Activated CD8-positive, alpha-beta memory T cell treated with anti-CD3 and anti-CD28 coated beads, Interleukin-2, amount 10 ng/mL, durations not matched to agents 7 days and 5 days (primary cell): ENCODE measurements around the gene ENTREP3. TPM values are rescaled to one million over a fixed set of nuclear protein-coding genes. Genes with fewer than 3 reads are reported as not detected.

Source experiments
- ATAC-seq: fragments of 150-1000 bp; cut with Tn5 transposase; one replicate; pipeline ENCODE4 v1.10.0; 2021; ENCODE audit warnings: moderate library complexity
- CTCF ChIA-PET: fragments of 350-600 bp; sonication (Branson Sonifier 250); formaldehyde crosslinking; loops from one replicate; lab custom pipeline; 2021; ENCODE audit warnings: antibody characterized with exemption; lab: Charles Lee
- DNase-seq: peaks from one replicate; pipeline ENCODE4 v3.0.0-alpha.2; 2020
- H3K27ac Mint-ChIP-seq: one replicate; pipeline ENCODE4 v1.8.0; 2021; ENCODE audit warnings: mild to moderate bottlenecking, mixed read lengths
- H3K27me3 Mint-ChIP-seq: one replicate; pipeline ENCODE4 v1.8.0; 2021; ENCODE audit warnings: mixed read lengths
- H3K36me3 Mint-ChIP-seq: one replicate; pipeline ENCODE4 v1.8.0; 2021; ENCODE audit warnings: mild to moderate bottlenecking, mixed read lengths
- H3K4me1 Mint-ChIP-seq: one replicate; pipeline ENCODE4 v1.8.0; 2021; ENCODE audit warnings: mixed read lengths
- H3K4me3 Mint-ChIP-seq: one replicate; pipeline ENCODE4 v1.8.0; 2021; ENCODE audit warnings: mild to moderate bottlenecking, moderate library complexity, mixed read lengths
- H3K9me3 Mint-ChIP-seq: one replicate; pipeline ENCODE4 v1.8.0; 2022; ENCODE audit warnings: low read depth, mixed read lengths
- total RNA-seq, 2 experiments: library from RNA; stranded (reverse); gene quantifications; one replicate each; pipeline ENCODE4 v1.2.3, GENCODE V29; 2021

Gene ENTREP3
- total RNA-seq, 2 experiments from 2014 or later: 30.7 to 32.3 TPM

DNA sequence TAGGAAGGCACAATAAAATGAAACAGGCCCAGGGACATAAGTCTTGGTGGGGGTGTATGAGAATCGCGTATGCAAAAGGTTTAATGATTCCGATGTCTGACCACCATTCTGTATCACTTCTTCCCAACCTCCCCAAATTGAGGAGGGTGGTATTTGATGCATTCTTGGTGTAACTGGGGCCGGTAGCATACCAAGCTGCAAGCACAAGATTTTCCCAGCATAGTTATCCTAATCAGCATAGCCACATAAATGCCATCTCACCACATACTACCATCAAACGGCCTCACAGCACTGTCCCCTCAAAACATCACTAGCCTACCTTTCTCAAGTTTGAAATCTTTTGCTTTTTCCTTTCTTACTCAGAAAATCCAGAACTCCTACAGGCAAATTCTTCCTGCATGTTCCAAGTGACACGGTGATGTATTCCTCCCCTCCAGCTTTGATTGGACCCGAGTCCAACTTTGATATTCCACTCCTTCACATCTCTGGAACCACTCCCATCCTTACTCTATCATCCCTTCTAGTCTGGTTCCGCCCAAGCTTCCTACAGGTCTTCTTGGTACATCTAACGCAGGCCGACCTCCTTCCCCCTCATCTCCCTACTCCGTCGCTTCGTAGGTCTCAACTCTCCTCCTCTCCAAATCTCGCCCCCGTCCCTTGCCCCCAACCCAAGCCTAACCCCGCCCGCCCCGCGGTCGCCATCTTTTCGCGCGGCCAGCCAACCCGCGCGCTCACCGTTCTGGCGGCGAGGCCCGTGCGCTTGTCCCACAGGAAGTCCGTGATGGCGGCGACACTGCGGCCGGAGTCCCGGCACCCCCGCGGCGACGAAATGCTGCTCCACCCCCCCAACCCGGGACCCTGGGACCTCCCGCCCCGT is 17.4 kb upstream of the ENTREP3 start:
- DNase-seq (no peak), ATAC-seq (peak; percentile 32)
- H3K36me3 Mint-ChIP-seq: peaks cover 42% of the 10 kb centered on the region
- H3K9me3 Mint-ChIP-seq: no peaks in the 10 kb centered on the region
- CTCF ChIA-PET: interaction anchor here (0.7 to 7.7 kb wide), 10 partner anchors 11 to 806 kb away, joined by 3 to 68 read pairs (median 3); partner anchors contain the start of genes ENTREP3 and FDPS
- peaks cover 43% of the 10 kb centered on the region for H3K4me1 Mint-ChIP-seq
- H3K27ac Mint-ChIP-seq: peak overlapping the region; percentile 95
- H3K27me3 Mint-ChIP-seq: no peaks in the 10 kb centered on the region
- H3K4me3 Mint-ChIP-seq: peak overlapping the region; percentile 98

DNA sequence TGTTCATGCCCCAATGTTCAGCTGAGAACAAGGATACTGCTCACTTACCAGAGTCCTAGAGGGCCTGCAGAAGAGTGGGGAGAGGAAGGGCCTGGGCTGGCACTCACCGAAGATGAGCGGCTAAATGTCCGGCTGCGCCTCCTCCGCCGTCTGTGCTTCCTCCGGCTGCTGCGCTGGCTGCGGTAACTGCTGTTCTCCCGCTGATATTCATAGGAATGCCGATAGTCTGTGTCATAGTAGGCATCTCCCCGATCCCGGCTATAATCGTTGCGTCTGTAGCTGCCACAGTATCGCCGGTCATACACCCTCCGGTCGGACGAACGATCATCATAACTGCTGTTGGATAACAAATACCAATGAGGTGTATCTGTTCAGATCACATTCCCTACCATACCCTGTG is 14.1 kb upstream of the ENTREP3 start:
- no peaks in the 10 kb centered on the region for H3K9me3 Mint-ChIP-seq
- CTCF ChIA-PET: interaction anchor here (0.6 to 6.1 kb wide), 2 partner anchors 18 to 439 kb away, joined by 3 to 49 read pairs; no protein-coding TSS in a partner anchor
- ATAC-seq: no peak
- H3K4me1 Mint-ChIP-seq: peaks cover 30% of the 10 kb centered on the region
- H3K27ac Mint-ChIP-seq: no peak overlapping the region
- peaks cover 70% of the 10 kb centered on the region for H3K36me3 Mint-ChIP-seq
- H3K27me3 Mint-ChIP-seq: no peaks in the 10 kb centered on the region
- H3K4me3 Mint-ChIP-seq: no peak overlapping the region
- DNase-seq: no peak

DNA sequence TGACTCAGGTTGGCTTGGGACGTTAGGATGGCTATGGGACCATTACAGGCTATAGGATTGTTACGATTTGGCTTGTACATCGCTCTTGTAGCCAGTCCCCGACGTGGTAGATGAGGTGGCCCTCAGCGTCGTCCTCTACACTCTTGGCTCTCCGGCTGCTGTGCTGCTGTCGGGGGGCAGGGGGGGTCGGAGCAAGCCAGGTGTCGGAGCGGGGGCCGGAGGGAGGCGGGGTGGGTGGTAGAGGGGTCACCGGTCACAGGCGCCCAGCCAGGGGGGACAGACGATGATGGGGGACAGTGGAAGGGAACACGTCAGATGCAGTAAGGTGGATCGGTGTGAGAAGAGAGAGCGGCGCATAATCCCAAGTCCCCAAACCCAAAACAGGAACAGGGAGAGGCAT is 13.3 kb upstream of the ENTREP3 start:
- H3K9me3 Mint-ChIP-seq: no peaks in the 10 kb centered on the region
- no peaks in the 10 kb centered on the region for H3K27me3 Mint-ChIP-seq
- ATAC-seq (no peak), DNase-seq (no peak)
- CTCF ChIA-PET: interaction anchor here (6.1 kb wide), 1 partner anchor 17 kb away, joined by 49 read pairs; no protein-coding TSS in a partner anchor
- peaks cover 28% of the 10 kb centered on the region for H3K4me1 Mint-ChIP-seq
- no peak overlapping the region for H3K27ac Mint-ChIP-seq
- H3K4me3 Mint-ChIP-seq: no peak overlapping the region
- peaks cover 75% of the 10 kb centered on the region for H3K36me3 Mint-ChIP-seq

DNA sequence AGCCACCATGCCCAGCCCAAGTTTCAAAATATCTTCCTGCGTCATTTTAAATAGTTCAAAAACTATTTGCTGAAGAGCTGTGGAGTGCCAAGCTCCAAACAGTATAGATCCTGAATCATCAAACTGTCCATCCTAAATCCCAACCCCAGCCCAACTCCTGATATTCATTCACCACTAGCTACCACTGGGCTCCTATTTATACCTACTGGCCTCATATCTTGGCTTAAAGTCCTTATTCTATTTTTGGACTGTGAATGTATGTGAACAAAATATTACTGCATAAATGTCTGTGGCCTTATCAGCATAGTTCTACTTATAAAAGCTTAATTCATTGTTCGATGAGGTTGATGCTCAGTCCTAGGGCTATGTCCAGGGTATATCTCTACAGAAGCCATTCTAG is 12.1 kb upstream of the ENTREP3 start:
- peaks cover 79% of the 10 kb centered on the region for H3K36me3 Mint-ChIP-seq
- no peaks in the 10 kb centered on the region for H3K27me3 Mint-ChIP-seq
- DNase-seq (no peak), ATAC-seq (no peak)
- CTCF ChIA-PET: interaction anchor here (1.2 to 6.1 kb wide), 2 partner anchors 16 to 55 kb away, joined by 4 to 49 read pairs; no protein-coding TSS in a partner anchor
- peaks cover 32% of the 10 kb centered on the region for H3K4me1 Mint-ChIP-seq
- H3K9me3 Mint-ChIP-seq: no peaks in the 10 kb centered on the region
- no peak overlapping the region for H3K4me3 Mint-ChIP-seq
- H3K27ac Mint-ChIP-seq: no peak overlapping the region

DNA sequence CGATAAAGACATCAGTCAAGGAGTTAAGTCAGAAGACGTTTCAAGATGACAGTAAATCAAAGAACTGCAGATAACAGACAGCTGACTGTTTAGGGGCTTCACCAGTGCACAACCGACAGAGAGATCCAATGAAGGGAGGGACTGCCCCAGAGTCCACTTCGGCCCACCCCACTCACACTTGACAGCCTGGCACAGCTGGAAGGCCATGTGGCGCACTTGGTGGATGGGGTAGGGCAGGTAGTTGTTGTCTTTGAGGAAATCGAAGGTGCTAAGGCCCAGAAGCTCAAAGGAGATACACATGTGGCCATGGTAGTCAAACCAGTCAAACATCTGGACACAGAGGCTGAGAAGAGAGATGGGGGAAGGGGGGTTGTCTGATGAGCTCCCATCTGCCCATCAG is 11.3 kb upstream of the ENTREP3 start:
- CTCF ChIA-PET: interaction anchor here (1.2 to 6.1 kb wide), 5 partner anchors 10 to 59 kb away, joined by 4 to 49 read pairs (median 4); no protein-coding TSS in a partner anchor
- Mint-ChIP-seq H3K4me1 (peaks cover 30% of the 10 kb centered on the region), H3K27ac (no peak overlapping the region), H3K36me3 (peaks cover 78% of the 10 kb centered on the region), H3K27me3 (no peaks in the 10 kb centered on the region), H3K4me3 (no peak overlapping the region), H3K9me3 (no peaks in the 10 kb centered on the region)
- DNase-seq (no peak), ATAC-seq (no peak)

DNA sequence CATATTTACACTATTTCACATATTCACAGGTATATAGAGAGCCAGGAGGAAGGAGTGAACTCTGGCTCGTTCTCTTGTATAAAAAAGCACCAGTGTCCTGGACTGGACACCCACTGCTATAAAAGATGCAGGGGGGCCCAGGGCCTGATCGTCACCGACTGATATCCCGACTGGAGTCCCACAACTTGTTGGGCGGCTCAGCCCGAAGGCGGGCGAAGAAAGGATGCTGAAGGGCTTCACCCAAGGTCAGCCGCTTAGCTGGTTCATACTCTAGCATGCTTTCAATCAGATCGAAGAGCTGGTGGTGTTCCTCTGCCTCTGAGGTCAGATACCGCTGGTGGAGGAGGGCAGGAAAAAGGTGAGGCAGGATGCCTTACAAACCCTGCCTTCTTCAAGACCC is 7.8 kb upstream of the ENTREP3 start:
- Mint-ChIP-seq H3K27ac (peak overlapping the region; percentile 45), H3K9me3 (no peaks in the 10 kb centered on the region), H3K4me3 (no peak overlapping the region), H3K36me3 (peaks cover 63% of the 10 kb centered on the region), H3K27me3 (no peaks in the 10 kb centered on the region), H3K4me1 (peaks cover 39% of the 10 kb centered on the region)
- no peak for ATAC-seq
- CTCF ChIA-PET: interaction anchor here (1.0 to 6.1 kb wide), 4 partner anchors 12 to 329 kb away, joined by 3 to 49 read pairs (median 6); partner anchors contain the start of gene FDPS
- DNase-seq: no peak

DNA sequence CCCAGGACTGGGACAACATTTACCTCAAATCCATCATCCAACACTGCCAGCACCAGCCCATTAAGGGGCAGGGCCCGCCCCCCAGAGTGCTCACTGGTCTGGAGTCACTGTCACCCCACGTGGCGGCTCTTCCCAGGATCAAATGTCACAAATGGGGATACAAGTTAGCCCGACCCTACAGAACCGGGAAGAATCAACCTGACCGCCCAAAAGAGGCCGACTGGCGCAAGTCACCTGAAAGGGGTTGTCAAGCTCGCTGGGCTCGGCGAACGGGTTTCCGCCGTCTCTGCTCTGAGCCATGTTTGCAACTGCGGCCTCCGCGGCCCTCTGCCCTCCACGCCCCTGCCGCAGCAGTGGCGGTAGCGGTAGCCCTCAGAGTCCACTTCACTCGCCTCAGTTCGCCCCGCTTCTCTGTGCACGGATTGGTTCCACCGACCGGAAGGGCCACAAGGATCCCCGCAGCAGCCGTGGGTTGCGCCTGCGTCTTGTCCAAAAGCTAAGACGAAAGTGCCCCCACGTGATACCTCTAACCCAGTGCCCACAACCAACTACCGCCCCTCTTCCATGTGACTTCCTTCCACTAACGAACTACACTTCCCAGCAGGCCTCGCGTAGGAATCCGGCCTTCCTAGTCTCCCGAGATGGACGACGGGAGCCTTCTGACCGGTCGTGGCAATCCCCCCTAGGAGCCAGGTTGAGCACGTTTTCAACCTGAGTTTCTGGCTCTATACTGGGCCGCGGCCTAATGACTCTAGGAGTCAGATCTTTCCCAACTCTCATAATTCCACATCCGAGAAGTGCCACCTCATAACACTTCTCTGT is 6.8 kb upstream of the ENTREP3 start, which contains the start of gene SCAMP3:
Gene SCAMP3 (minus strand): TSS at position 509 of the 822 bp plus-strand sequence. CDS start 209 bp downstream, at position 300.
- H3K9me3 Mint-ChIP-seq: no peaks in the 10 kb centered on the region
- CTCF ChIA-PET: interaction anchor here (0.9 to 4.7 kb wide), 9 partner anchors 9 to 89 kb away, joined by 3 to 97 read pairs (median 4); partner anchors contain the start of genes CLK2, FDPS and KRTCAP2
- peak within 1 kb of the TSS; percentile 86 for H3K27ac Mint-ChIP-seq
- peaks cover 60% of the 10 kb centered on the region for H3K36me3 Mint-ChIP-seq
- peak; percentile 95 for DNase-seq
- H3K27me3 Mint-ChIP-seq: no peaks in the 10 kb centered on the region
- H3K4me1 Mint-ChIP-seq: peaks cover 39% of the 10 kb centered on the region
- H3K4me3 Mint-ChIP-seq: peak within 1 kb of the TSS; percentile 95
- ATAC-seq: peak; percentile 97

DNA sequence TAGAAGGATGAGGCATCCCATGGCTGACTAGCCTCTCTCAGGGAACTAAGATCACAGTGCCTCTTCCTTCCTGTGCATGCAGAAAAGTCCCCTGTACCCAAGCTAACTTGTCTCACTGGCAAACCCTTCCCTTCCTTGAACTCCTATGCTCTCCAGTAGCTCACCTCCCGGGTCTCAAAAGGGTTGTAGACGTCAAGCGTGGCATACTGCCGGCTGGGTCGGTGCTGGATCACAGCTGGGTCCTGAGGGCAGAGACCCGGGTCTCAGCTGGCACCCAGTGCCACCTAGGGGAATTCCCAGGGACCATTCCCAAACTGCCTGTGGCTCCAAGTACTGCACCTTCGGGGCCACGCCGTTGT is 6.2 kb upstream of the ENTREP3 start:
- H3K4me1 Mint-ChIP-seq: peaks cover 39% of the 10 kb centered on the region
- CTCF ChIA-PET: interaction anchor here (0.9 to 4.7 kb wide), 9 partner anchors 10 to 88 kb away, joined by 3 to 97 read pairs (median 4); partner anchors contain the start of genes CLK2, FDPS and KRTCAP2
- H3K4me3 Mint-ChIP-seq: peak overlapping the region; percentile 95
- peaks cover 57% of the 10 kb centered on the region for H3K36me3 Mint-ChIP-seq
- peak; percentile 13 for ATAC-seq
- peak; percentile 55 for DNase-seq
- peak overlapping the region; percentile 86 for H3K27ac Mint-ChIP-seq
- no peaks in the 10 kb centered on the region for H3K9me3 Mint-ChIP-seq
- H3K27me3 Mint-ChIP-seq: no peaks in the 10 kb centered on the region

DNA sequence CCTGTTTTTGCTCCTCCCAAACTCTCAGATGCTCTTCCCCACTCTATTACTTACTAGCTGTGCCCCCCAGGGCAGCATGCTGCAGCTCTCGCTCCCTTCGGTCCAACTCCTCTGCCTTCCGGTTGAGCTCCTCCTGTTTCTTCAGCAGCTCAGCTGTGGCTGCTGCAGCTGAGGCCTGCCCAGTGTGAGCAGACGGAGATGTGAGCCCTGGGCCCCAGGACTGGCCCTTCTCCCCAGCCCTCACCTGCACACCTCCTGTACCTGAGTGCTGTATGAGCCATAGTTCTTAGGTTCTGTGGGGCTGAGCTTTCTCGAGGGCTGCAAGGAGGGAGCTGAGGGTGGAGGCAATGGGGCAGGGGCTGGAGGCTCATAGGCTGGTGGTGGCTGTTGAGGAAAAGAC is 5.0 kb upstream of the ENTREP3 start:
- Mint-ChIP-seq H3K36me3 (peaks cover 47% of the 10 kb centered on the region), H3K4me3 (peak overlapping the region; percentile 95)

DNA sequence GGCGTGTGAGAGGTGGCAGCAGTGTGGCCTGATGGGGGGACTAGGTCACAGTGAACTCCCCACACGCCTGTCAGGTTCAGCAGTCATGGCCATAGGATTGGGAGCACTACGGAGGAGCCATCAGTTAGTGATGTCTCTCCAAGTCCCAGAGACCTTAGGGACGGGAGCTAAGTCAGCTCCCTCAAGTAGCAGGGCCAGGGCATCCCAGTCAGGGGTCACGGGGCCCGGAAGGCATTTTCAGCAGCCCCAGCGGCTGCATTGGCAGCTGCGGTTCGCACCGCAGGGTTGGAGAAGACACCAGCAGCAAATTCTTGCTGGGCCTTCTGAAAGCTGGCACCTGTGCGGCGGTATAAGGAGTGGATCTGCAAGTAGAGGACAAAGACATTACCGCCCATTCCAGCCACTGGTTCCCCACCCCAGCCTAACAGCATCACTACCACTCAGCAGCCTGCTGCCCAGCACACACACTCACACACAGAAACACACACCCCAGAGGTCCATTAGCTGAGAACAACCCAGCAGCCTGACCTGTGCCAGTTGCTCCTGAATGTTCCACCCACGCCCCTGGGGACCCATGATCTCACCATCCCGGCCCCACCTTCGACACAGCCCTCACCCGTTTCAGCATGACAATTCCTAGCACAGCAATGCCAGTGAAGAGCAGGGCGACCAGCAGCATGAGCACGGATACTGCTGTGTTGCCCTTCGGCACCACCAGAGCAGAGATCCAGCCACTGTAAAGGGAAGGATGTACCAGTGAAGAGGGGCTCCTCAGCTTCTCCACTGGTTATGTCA is 972 bp upstream of the ENTREP3 start:
- no peaks in the 10 kb centered on the region for H3K27me3 Mint-ChIP-seq
- no peak for ATAC-seq

More for the DNA sequence above, 5.0 kb upstream of the ENTREP3 start:
- Mint-ChIP-seq H3K27me3 (no peaks in the 10 kb centered on the region), H3K4me1 (peaks cover 42% of the 10 kb centered on the region), H3K9me3 (no peaks in the 10 kb centered on the region), H3K27ac (no peak overlapping the region)
- DNase-seq: no peak
- ATAC-seq: no peak
- CTCF ChIA-PET: interaction anchor here (1.0 to 4.7 kb wide), 4 partner anchors 11 to 87 kb away, joined by 3 to 97 read pairs (median 10); partner anchors contain the start of genes CLK2 and KRTCAP2

DNA sequence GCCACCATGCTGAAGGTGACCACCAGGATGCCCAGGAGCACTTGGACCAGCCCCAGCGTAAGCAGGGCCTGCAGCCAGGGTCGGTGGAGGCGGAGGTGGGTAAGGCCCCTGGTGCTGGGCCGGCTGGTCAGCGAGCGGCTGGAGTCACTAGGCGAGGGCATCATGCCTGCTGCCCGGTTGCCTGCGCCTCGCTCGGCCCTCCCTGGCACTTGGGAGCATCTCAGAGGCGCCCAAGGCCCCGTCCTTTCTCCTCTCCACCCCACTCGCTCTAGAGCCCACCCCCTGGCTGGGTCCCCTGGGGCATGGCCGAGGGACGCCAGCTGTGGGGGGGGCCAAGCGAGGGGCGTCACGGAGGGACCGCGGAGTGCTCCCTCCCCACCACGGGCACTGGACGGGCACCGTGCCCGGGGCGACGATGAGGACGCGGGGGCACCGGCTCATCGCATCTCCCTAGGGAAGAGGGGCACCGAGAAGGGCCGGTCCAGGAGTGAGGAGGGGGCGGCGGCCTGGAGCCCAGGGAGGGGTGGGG is 505 bp downstream of the ENTREP3 start:
- ATAC-seq (no peak), DNase-seq (no peak)
- Mint-ChIP-seq H3K36me3 (peaks cover 13% of the 10 kb centered on the region), H3K27ac (no peak overlapping the region), H3K4me3 (peak overlapping the region; percentile 71), H3K9me3 (no peaks in the 10 kb centered on the region), H3K4me1 (peaks cover 31% of the 10 kb centered on the region), H3K27me3 (no peaks in the 10 kb centered on the region)
- CTCF ChIA-PET: interaction anchor here (0.6 to 3.4 kb wide), 4 partner anchors 17 to 69 kb away, joined by 3 to 12 read pairs (median 4); no protein-coding TSS in a partner anchor

More for the DNA sequence above, 972 bp upstream of the ENTREP3 start:
- H3K4me3 Mint-ChIP-seq: peak overlapping the region; percentile 71
- peaks cover 34% of the 10 kb centered on the region for H3K4me1 Mint-ChIP-seq
- DNase-seq: no peak
- H3K27ac Mint-ChIP-seq: no peak overlapping the region
- H3K36me3 Mint-ChIP-seq: peaks cover 20% of the 10 kb centered on the region
- CTCF ChIA-PET: interaction anchor here (3.4 kb wide), 1 partner anchor 67 kb away, joined by 12 read pairs; no protein-coding TSS in a partner anchor
- H3K9me3 Mint-ChIP-seq: no peaks in the 10 kb centered on the region
